Measurements from ENCODE around the gene KIF26A. TPM values are rescaled to one million over a fixed set of nuclear protein-coding genes. Genes with fewer than 3 reads are reported as not detected.

KIF26A gene
- total and polyA plus RNA-seq, 2 of the 4 experiments (the other 2 are of a cell fraction): not detected

DNA sequence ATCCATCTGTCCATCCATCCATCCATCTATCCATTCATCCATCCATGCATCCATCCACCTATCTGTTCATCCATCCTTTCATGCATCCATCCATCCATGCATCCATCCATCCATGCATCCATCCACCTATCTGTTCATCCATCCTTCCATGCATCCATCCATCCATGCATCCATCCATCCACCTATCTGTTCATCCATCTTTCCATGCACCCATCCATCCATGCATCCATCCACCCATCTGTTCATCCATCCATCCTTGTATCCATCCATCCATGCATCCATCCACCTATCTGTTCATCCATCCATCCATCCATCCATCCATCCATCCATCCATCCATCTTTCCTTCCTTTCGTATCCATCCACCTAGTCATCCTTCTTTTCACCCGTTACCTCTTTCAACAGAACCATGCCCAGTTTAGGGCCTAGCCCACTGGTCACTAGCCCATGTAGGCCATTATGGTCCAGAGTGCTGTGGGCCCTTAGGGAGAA is 66.3 kb downstream of the KIF26A start:
- no peak overlapping the region for H4K8ac ChIP-seq (ENCODE audit: low read depth in 2 of 2, low read length in 2 of 2)
- in situ Hi-C loops (cut with MboI; ENCODE audit: low sequenced_read_pairs): no loop called here
- no peaks in the 10 kb centered on the region for H4K20me1 ChIP-seq (ENCODE audit: insufficient read depth, low read length)
- H3K9me3 ChIP-seq (ENCODE audit: control insufficient read depth, insufficient read depth, low read length): peaks cover 65% of the 10 kb centered on the region
- no peak overlapping the region for H2BK5ac ChIP-seq (ENCODE audit: low read depth, low read length, poor library complexity, severe bottlenecking)
- no peak overlapping the region for H3K4me3 ChIP-seq (ENCODE audit: insufficient read depth, low read depth, low read length)
- no TSS peak for BruUV-seq (replicated peaks)
- ChIA-PET POLR2A (ENCODE audit: unreplicated experiment) (no interaction called here), CTCF (no interaction called here)
- H2BK20ac ChIP-seq (ENCODE audit: low read depth, low read length): no peak overlapping the region
- no peak overlapping the region for H4K5ac ChIP-seq (ENCODE audit: low read depth, low read length)
- dilution Hi-C loops (cut with HindIII; ENCODE audit: low sequenced_read_pairs, unreplicated experiment): no loop called here
- H2AFZ ChIP-seq (replicated peaks; ENCODE audit: low read length, poor library complexity): no peak overlapping the region
- no peaks in the 10 kb centered on the region for H3K27me3 ChIP-seq (ENCODE audit: control insufficient read depth, insufficient read depth, low read length)
- H3K9ac ChIP-seq (ENCODE audit: low read depth, low read length): no peak overlapping the region
- no peak overlapping the region for H3K18ac ChIP-seq (ENCODE audit: low read depth, low read length)
- no peak overlapping the region for H2BK120ac ChIP-seq (ENCODE audit: low read depth, low read length)
- H3K27ac ChIP-seq (ENCODE audit: insufficient read depth, low read length): no peak overlapping the region
- no peak overlapping the region for H3K4ac ChIP-seq (ENCODE audit: low read depth, low read length)
- H2BK15ac ChIP-seq (ENCODE audit: low read depth, low read length): no peak overlapping the region
- H2AK9ac ChIP-seq (replicated peaks; ENCODE audit: low read depth, low read length, poor library complexity): no peak overlapping the region
- intact Hi-C loops (cut with micrococcal nuclease): no loop called here
- ATAC-seq (ENCODE audit: low read depth) (no peak), DNase-seq (no peak)
- no peak overlapping the region for H3K14ac ChIP-seq (replicated peaks; ENCODE audit: low read depth, low read length)
- TF ChIP-seq MAFK (IDR thresholded peaks at IDR 0.05; ENCODE audit: low read depth, low read length) (no peak), POLR2A (IDR thresholded peaks at IDR 0.05; ENCODE audit: low read depth, low read length) (no peak), MAZ (IDR thresholded peaks at IDR 0.05; ENCODE audit: borderline replicate concordance, low read depth, low read length) (no peak), ELK1 (IDR thresholded peaks at IDR 0.05; ENCODE audit: borderline replicate concordance, low read depth, low read length) (no peak), SMC3 (IDR thresholded peaks at IDR 0.05; ENCODE audit: low read depth, low read length) (no peak), NFE2L2 (IDR thresholded peaks at IDR 0.05; ENCODE audit: low read depth, low read length) (no peak), RFX5 (IDR thresholded peaks at IDR 0.05; ENCODE audit: low read depth, low read length) (no peak), RAD21 (IDR thresholded peaks at IDR 0.05; ENCODE audit: low read length) (no peak), FOS (IDR thresholded peaks at IDR 0.05; ENCODE audit: low read depth, low read length) (no peak), CEBPB (IDR thresholded peaks at IDR 0.05; ENCODE audit: low read depth, low read length) (no peak), USF2 (IDR thresholded peaks at IDR 0.05; ENCODE audit: low read depth, low read length) (no peak), BHLHE40 (IDR thresholded peaks at IDR 0.05; ENCODE audit: low read depth, low read length) (no peak), MXI1 (IDR thresholded peaks at IDR 0.05; ENCODE audit: borderline replicate concordance, low read depth, low read length) (no peak), CTCF (conservative IDR thresholded peaks at IDR 0.05; ENCODE audit: low read depth, low read length) (no peak), RCOR1 (IDR thresholded peaks at IDR 0.05; ENCODE audit: insufficient replicate concordance, low read length) (no peak), CHD1 (IDR thresholded peaks at IDR 0.05; ENCODE audit: low read depth, low read length) (no peak)
- no peak overlapping the region for H4K91ac ChIP-seq (ENCODE audit: insufficient read depth, low read depth, low read length)
- no peaks in the 10 kb centered on the region for H3K79me1 ChIP-seq (ENCODE audit: low read depth in 1 of 2, low read length in 2 of 2)
- H3K4me1 ChIP-seq (ENCODE audit: control insufficient read depth, insufficient read depth, low read length): no peaks in the 10 kb centered on the region
- no peak overlapping the region for H3K56ac ChIP-seq (ENCODE audit: extremely low read depth, insufficient read depth, low read length)
- H2AK5ac ChIP-seq (ENCODE audit: low read depth, low read length): no peak overlapping the region
- no peak overlapping the region for H3K23ac ChIP-seq (ENCODE audit: low read depth, low read length)
- 100% methylated on average over 1 of the region's 2 CpGs; no CpG with 5 or more reads in 1 of the 2 experiments for WGBS, 2 experiments (ENCODE audit: extremely low coverage in 2 of 2, insufficient read length in 1 of 2)
- H3K9me1 ChIP-seq (ENCODE audit: insufficient read depth, low read length): no peaks in the 10 kb centered on the region
- H3K4me2 ChIP-seq (ENCODE audit: low read depth, low read length): no peak overlapping the region
- no peaks in the 10 kb centered on the region for H3K36me3 ChIP-seq (ENCODE audit: control insufficient read depth, insufficient read depth, low read length)

Data from IMR-90 (cell line).